H1 (cell line): ENCODE measurements around the gene PTBP3. TPM values are rescaled to one million over a fixed set of nuclear protein-coding genes. Genes with fewer than 3 reads are reported as not detected.

Experiments
- CHD1 ChIP-seq: IDR thresholded peaks from 2 replicates; pipeline ENCODE4 v1.6.1; 2012; ENCODE audit warnings: low read depth, low read length, improper control_type of control experiment
- EZH2 ChIP-seq: fragments of 200-600 bp; sonication (generic); IDR thresholded peaks from 2 replicates; pipeline ENCODE4 v1.7.1; 2012; ENCODE audit warnings: low read depth, mild to moderate bottlenecking, moderate library complexity, low read length, inconsistent platforms; ENCODE audit not compliant: severe bottlenecking
- GTF2F1 ChIP-seq: IDR thresholded peaks from 2 replicates; pipeline ENCODE4 v1.6.1; 2012; ENCODE audit warnings: low read depth, low read length, improper control_type of control experiment, borderline replicate concordance
- HDAC2 ChIP-seq, 2 experiments: fragments of 300-600 bp in 1 of 2; sonication (generic) in 1 of 2; IDR thresholded peaks; 2 replicates each; pipeline ENCODE4 v1.6.1; 2011 to 2012; ENCODE audit warnings: low read depth in 2 of 2, low read length in 2 of 2, mild to moderate bottlenecking in 2 of 2, moderate library complexity in 2 of 2, borderline replicate concordance in 1 of 2, inconsistent platforms in 1 of 2
- POLR2AphosphoS5 ChIP-seq: IDR thresholded peaks from 2 replicates; pipeline ENCODE4 v1.6.1; 2011; ENCODE audit warnings: low read depth, low read length
- RAD21 ChIP-seq, 2 experiments: IDR thresholded peaks in 1 of 2; conservative IDR thresholded peaks in 1 of 2; 2 replicates each; pipeline ENCODE4 v1.6.1; 2011; ENCODE audit warnings: low read depth in 2 of 2, low read length in 2 of 2, improper control_type of control experiment in 1 of 2, inconsistent platforms in 1 of 2, mild to moderate bottlenecking in 1 of 2, moderate library complexity in 1 of 2
- SP2 ChIP-seq: IDR thresholded peaks from 2 replicates; pipeline ENCODE4 v1.6.1; 2012; ENCODE audit warnings: mild to moderate bottlenecking, low read length, inconsistent platforms
- TBP ChIP-seq: IDR thresholded peaks from 2 replicates; pipeline ENCODE4 v1.6.1; 2011; ENCODE audit warnings: low read depth, low read length, improper control_type of control experiment
- polyA plus RNA-seq, 7 experiments: library from polyadenylated mRNA; depleted of rRNA in 3 of 7; stranded (reverse) in 5 of 7; unstranded in 2 of 7; fragments of >200 nt in 5 of 7; fragments of 200-250 nt in 2 of 7; gene quantifications; 1 replicate in 5 of 7; 2 replicates in 1 of 7; 4 replicates in 1 of 7; pipeline versions ENCODE4 v1.2.1 to v1.2.3, GENCODE V29; 2011 to 2013; ENCODE audit warnings: missing spikeins in 2 of 7, mixed read lengths in 2 of 7
- total RNA-seq: library from RNA; stranded (reverse); fragmentation: NEBNext Ultra II Directional; extraction: Animal tissue kit (Norgen Biotek cat#: 25700); gene quantifications from 2 replicates; pipeline ENCODE4 v1.2.1, GENCODE V29; 2021

The PTBP3 gene
- total and polyA plus RNA-seq, 2 of the 8 experiments (the other 6 are each of a cell fraction or from before 2014, with no cell fraction given) = 51.0 to 124 TPM

GRCh38 chr9:112180387-112180881 lies 153.0 kb downstream of the PTBP3 start (continued):
- no peak for TF ChIP-seq RAD21 (IDR thresholded peaks at IDR 0.05 in 1 of 2, conservative IDR thresholded peaks at IDR 0.05 in 1 of 2; ENCODE audit: low read depth in 2 of 2, low read length in 2 of 2)
- no peak for TF ChIP-seq GTF2F1
- no peak for TF ChIP-seq POLR2AphosphoS5
- TF ChIP-seq SP2 = no peak
- no peak for TF ChIP-seq TBP
- no peak for TF ChIP-seq CHD1
- no peak for TF ChIP-seq HDAC2 (IDR thresholded peaks at IDR 0.05; ENCODE audit: borderline replicate concordance in 1 of 2, low read depth in 2 of 2, low read length in 2 of 2)
- TF ChIP-seq EZH2 = no peak
- TF ChIP-seq, all 59 proteins: peak for 0
